Heart right ventricle (tissue), 16 donors: ENCODE measurements around the gene PIEZO1. TPM values are rescaled to one million over a fixed set of nuclear protein-coding genes. Genes with fewer than 3 reads are reported as not detected.
"Not testable (repeated sequence)": the region's sequence is repeated elsewhere in the genome, so short reads cannot be mapped to it uniquely, and the experiment has no call there.

Experiments
- ATAC-seq, 8 donors: fragments of 200-7000 bp; cut with Tn5 transposase; one replicate each; pipeline ENCODE4 v1.9.1; 2020; ENCODE audit warnings: mild to moderate bottlenecking in 8 of 8, moderate library complexity in 8 of 8, moderate number of reproducible peaks in 1 of 8
- DNase-seq, 2 donors: peaks; one replicate each; pipeline ENCODE4 v3.0.0-alpha.2; 2020
- H3K27ac ChIP-seq, 10 donors: fragments of 200-600 bp; sonication (generic) in 2 of 10; one replicate each; pipeline versions ENCODE4 v1.5.0 to v1.8.0; 2020 to 2022; ENCODE audit warnings: mild to moderate bottlenecking in 3 of 10
- H3K27me3 ChIP-seq, 7 donors: fragments of 200-600 bp; one replicate each; pipeline ENCODE4 v1.8.0; 2021 to 2022; ENCODE audit warnings: mild to moderate bottlenecking in 2 of 7
- H3K36me3 ChIP-seq, 9 donors: fragments of 200-600 bp; sonication (generic) in 1 of 9; one replicate each; pipeline versions ENCODE4 v1.5.0 to v1.8.0; 2020 to 2022; ENCODE audit warnings: mild to moderate bottlenecking in 2 of 9
- H3K4me1 ChIP-seq, 9 donors: fragments of 200-600 bp; sonication (generic) in 1 of 9; one replicate each; pipeline versions ENCODE4 v1.5.0 to v1.8.0; 2020 to 2022; ENCODE audit warnings: mild to moderate bottlenecking in 4 of 9
- H3K4me3 ChIP-seq, 10 donors: fragments of 200-600 bp; sonication (generic) in 2 of 10; one replicate each; pipeline versions ENCODE4 v1.5.0 to v1.8.0; 2020 to 2022; ENCODE audit warnings: mild to moderate bottlenecking in 7 of 10, moderate library complexity in 2 of 10
- H3K9me3 ChIP-seq, 11 donors: fragments of 200-600 bp in 10 of 11; sonication (generic) in 2 of 11; one replicate each; pipeline versions ENCODE4 v1.5.0 to v1.8.0; 2013 to 2022; ENCODE audit warnings: mild to moderate bottlenecking in 2 of 11, control low read depth in 1 of 11, moderate library complexity in 1 of 11
- WGBS, 2 donors: extraction: QIAGEN DNeasy Blood & Tissue Kit; methylation state at CpG; one replicate each; pipeline ENCODE4 v1.1.7; 2013; ENCODE audit warnings: inconsistent platforms in 1 of 2; 5-methylcytosine and 5-hydroxymethylcytosine counted together
- intact Hi-C, 10 donors: fragments of 100-400 bp; cut with DNase I; formaldehyde crosslinking; loops; one replicate each; pipeline versions ENCODE4 v1.11.1 to v1.14.2; 2022
- polyA plus RNA-seq, 2 donors: library from polyadenylated mRNA; stranded (reverse); fragments of 200-250 nt; gene quantifications; one replicate each; pipeline ENCODE4 v1.2.3, GENCODE V29; 2013
- total RNA-seq, 10 donors: library from RNA; stranded (reverse); fragmentation: NEBNext Ultra II Directional in 3 of 10; extraction: Animal tissue kit (Norgen Biotek cat#: 25700) in 3 of 10; gene quantifications; one replicate each; pipeline versions ENCODE4 v1.2.1 to v1.2.4, GENCODE V29; 2021 to 2023
- TF ChIP-seq, protein P1 (sequence below), 9 donors: fragments of 200-600 bp; sonication (generic) in 2 of 9; IDR thresholded peaks; one replicate each; pipeline versions ENCODE4 v1.5.0 to v1.8.0; 2021 to 2022; ENCODE audit warnings: antibody characterized with exemption in 9 of 9, mild to moderate bottlenecking in 5 of 9, moderate library complexity in 1 of 9
- donor health status: Arrhythmogenic right ventricular cardiomyopathy.
- donor health status: ischemic (EF 13 %, LVEDD 7.1; RV severe dilation, severe dysfunction).
- donor health status: healthy with polysubstance abuse.
- donor health status: DM: no; HTN: yes; CAD: no.
- donor health status: DM: no; HTN: no; CAD: no.
- donor health status: ischemic (EF 25% LVEDD 6.9; RV normal size, moderate dysfunction).
- donor health status: ischemic (EF 25% LVEDD 5.7; RV mildly dilated, moderate dysfunction).
- donor health status: healthy.
- donor health status: DM: yes; HTN: yes; CAD: no.
- donor health status: Ischemic cardiomyopathy.
- donor health status: ischemic (EF 35%, LVEDD 5.7; RV mildly dilated, moderate dysfunction).
- donor health status: nonischemic (EF 11% LVEDD 7.7; RV severe dilation, severe dysfunction).
- donor health status: DM: yes; HTN: yes; CAD: no.
- donor health status: PGD.
- donor health status: ischemic (EF 29% LVEDD 5.4; RV normal size, mild dysfunction).
- donor health status: nonischemic (EF 23%, LVEDD 6.1; RV moderate dilation, normal function).

Gene PIEZO1
- total and polyA plus RNA-seq, 12 donors, result 12.3 to 78.2 (median 18.0) TPM

DNA sequence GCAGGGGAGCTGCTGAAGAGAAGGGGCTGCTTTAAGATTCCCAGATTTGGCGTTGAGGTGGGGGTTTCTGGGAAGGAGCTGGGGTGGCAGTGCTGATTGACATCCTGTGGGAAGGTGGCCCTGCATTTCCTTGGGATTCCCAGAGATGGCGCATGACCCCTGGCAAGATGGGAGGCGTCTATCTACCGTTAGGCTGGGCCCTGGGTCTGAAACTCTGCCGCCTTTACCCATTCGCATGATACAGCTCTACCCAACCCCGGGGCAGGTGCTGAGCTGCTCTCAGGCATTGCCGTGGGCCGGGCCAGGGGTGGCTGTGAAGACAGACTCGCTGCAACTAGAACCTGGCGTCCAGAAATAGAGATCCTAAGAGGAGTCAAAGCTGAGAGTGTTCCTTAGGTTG is 112.2 kb downstream of the PIEZO1 start:
- Histone ChIP-seq H3K36me3 (peaks cover 0 to 12% (median 0%) of the 10 kb centered on the region in 9 donors), H3K9me3 (no peaks in the 10 kb centered on the region), H3K27ac (peak overlapping the region in 8 of 10 donors; percentile 59 to 86 (median 78)), H3K27me3 (no peaks in the 10 kb centered on the region), H3K4me1 (peaks cover 0 to 37% (median 17%) of the 10 kb centered on the region in 9 donors), H3K4me3 (no peak overlapping the region)
- peak in 5 of 8 donors; percentile 11 to 45 (median 29) for ATAC-seq
- WGBS, 2 donors, result 54 to 56% methylated on average over 11 of the region's 11 CpGs
- no peak for DNase-seq
- TF ChIP-seq, protein P1, sequence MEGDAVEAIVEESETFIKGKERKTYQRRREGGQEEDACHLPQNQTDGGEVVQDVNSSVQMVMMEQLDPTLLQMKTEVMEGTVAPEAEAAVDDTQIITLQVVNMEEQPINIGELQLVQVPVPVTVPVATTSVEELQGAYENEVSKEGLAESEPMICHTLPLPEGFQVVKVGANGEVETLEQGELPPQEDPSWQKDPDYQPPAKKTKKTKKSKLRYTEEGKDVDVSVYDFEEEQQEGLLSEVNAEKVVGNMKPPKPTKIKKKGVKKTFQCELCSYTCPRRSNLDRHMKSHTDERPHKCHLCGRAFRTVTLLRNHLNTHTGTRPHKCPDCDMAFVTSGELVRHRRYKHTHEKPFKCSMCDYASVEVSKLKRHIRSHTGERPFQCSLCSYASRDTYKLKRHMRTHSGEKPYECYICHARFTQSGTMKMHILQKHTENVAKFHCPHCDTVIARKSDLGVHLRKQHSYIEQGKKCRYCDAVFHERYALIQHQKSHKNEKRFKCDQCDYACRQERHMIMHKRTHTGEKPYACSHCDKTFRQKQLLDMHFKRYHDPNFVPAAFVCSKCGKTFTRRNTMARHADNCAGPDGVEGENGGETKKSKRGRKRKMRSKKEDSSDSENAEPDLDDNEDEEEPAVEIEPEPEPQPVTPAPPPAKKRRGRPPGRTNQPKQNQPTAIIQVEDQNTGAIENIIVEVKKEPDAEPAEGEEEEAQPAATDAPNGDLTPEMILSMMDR (IDR thresholded peaks at IDR 0.05), result peak in 4 of 9 donors; percentile 12 to 26 (median 18)
- intact Hi-C loops, result no loop called here

DNA sequence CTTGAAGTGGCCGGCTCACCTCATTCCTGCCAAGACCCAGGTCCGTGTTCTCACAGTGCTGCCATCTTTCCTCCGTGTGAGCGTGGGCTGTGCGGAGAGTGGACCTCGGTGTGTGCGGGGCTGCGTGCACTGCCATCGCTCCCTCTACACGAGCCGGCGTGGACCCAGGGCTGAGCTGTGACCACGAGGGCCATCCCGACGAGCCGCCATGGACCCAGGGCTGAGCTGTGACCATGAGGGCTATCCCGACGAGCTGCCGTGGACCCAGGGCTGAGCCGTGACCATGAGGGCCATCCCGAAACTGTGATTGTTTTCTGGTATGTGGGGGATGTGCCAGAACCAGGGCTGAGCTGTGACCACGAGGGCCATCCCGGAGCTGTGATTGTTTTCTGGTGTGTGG is 113.2 kb downstream of the PIEZO1 start:
- peaks cover 0 to 12% (median 0%) of the 10 kb centered on the region in 9 donors for H3K36me3 ChIP-seq
- no peak overlapping the region for H3K4me3 ChIP-seq
- ATAC-seq (peak in 6 of 8 donors; percentile 1 to 45 (median 10)), DNase-seq (no peak)
- peak overlapping the region in 1 of 10 donors; percentile 86 for H3K27ac ChIP-seq
- H3K4me1 ChIP-seq, result peaks cover 0 to 43% (median 19%) of the 10 kb centered on the region in 9 donors
- WGBS, 2 donors, result 81 to 84% methylated on average over 23 of the region's 23 CpGs
- TF ChIP-seq, protein P1 (IDR thresholded peaks at IDR 0.05), result no peak
- H3K27me3 ChIP-seq, result no peaks in the 10 kb centered on the region
- intact Hi-C loops, result no loop called here
- no peaks in the 10 kb centered on the region for H3K9me3 ChIP-seq

DNA sequence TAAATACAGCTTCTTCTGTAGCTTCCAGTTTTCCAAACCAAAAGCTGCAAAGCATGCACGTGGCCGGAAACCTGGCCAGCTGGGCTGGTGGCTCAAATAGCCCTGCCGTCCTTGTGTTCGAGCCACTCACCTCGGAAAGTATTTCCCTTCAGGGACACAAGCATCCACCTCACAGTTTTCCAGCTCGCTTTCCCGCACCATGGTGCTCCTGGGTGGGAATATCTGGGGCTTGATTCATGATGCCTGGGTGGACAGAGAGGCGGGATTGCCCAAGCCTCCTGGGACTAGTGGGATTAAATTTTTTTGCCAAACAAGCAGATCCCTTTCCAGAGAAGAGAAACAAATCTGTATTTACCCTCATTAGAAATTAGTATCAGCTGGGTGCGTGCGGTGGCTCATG is 115.0 kb downstream of the PIEZO1 start:
- Histone ChIP-seq H3K4me3 (no peak overlapping the region), H3K36me3 (peaks cover 0 to 12% (median 0%) of the 10 kb centered on the region in 9 donors), H3K9me3 (no peaks in the 10 kb centered on the region), H3K27me3 (no peaks in the 10 kb centered on the region), H3K4me1 (peaks cover 0 to 47% (median 27%) of the 10 kb centered on the region in 9 donors), H3K27ac (no peak overlapping the region)
- TF ChIP-seq, protein P1 (IDR thresholded peaks at IDR 0.05), result no peak
- no peak for ATAC-seq
- WGBS, 2 donors, result 78 to 84% methylated on average over 10 of the region's 10 CpGs
- DNase-seq, result no peak
- intact Hi-C loops, result loop anchor here in 1 of 10 donors (10.0 kb wide), 1 partner anchor 75 kb away; no protein-coding TSS in a partner anchor

GRCh38 chr16:88669493-88669892 is 115.5 kb downstream of the PIEZO1 start:
- intact Hi-C loops, result loop anchor here in 1 of 10 donors (10.0 kb wide), 1 partner anchor 75 kb away; no protein-coding TSS in a partner anchor
- not testable (repeated sequence) for DNase-seq, ATAC-seq, H3K4me3 ChIP-seq, H3K9me3 ChIP-seq, H3K27me3 ChIP-seq, H3K27ac ChIP-seq
- 88 to 94% methylated on average over 8 of the region's 8 CpGs for WGBS, 2 donors
- Histone ChIP-seq H3K36me3 (peaks cover 0 to 12% (median 0%) of the 10 kb centered on the region in 9 donors), H3K4me1 (peaks cover 0 to 47% (median 27%) of the 10 kb centered on the region in 9 donors)

- Histone ChIP-seq H3K36me3 (peaks cover 0 to 6% (median 0%) of the 10 kb centered on the region in 9 donors), H3K9me3 (no peaks in the 10 kb centered on the region), H3K4me3 (no peak overlapping the region), H3K4me1 (peaks cover 2 to 42% (median 27%) of the 10 kb centered on the region in 9 donors), H3K27ac (no peak overlapping the region), H3K27me3 (no peaks in the 10 kb centered on the region)
- ATAC-seq, result no peak
- intact Hi-C loops, result loop anchor here in 1 of 10 donors (10.0 kb wide), 1 partner anchor 73 kb away; no protein-coding TSS in a partner anchor
- 48 to 51% methylated on average over 5 of the region's 5 CpGs for WGBS, 2 donors
- no peak for DNase-seq
- TF ChIP-seq, protein P1 (IDR thresholded peaks at IDR 0.05), result peak in 2 of 9 donors; percentile 17 to 19
Observed at GRCh38 chr16:88667461-88667860, 117.6 kb downstream of the PIEZO1 start.
